ENCODE measurements around the gene KBTBD2. TPM values are rescaled to one million over a fixed set of nuclear protein-coding genes. Genes with fewer than 3 reads are reported as not detected.

KBTBD2 gene
- total and polyA plus RNA-seq, 12 donors: 13.3 to 34.1 (median 24.0) TPM

DNA sequence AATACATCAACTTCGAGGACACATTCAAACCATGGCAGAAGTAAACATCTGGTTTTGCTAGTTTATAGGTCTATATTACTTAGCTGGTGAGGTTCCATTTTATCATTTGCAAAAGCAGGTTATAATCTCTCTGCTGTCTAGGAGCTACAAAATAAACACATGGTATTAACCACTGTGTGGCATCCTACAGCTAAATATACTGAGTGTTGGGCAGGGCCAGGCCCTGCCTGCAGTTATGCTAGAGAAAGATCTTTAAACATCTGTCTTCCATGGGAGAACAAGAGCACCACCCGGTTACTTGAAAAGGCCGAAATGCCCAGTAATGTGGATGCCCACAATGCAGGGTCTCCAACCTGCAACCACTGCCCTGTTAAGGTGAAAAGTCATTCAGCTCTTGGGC is 45.1 kb upstream of the KBTBD2 start:
- DNase-seq: no peak
- Histone ChIP-seq H3K27ac (peak overlapping the region in 8 of 10 donors; percentile 14 to 74 (median 62)), H3K36me3 (peaks cover 0 to 32% (median 14%) of the 10 kb centered on the region in 9 donors), H3K4me3 (no peak overlapping the region), H3K4me1 (peaks cover 0 to 61% (median 35%) of the 10 kb centered on the region in 9 donors), H3K27me3 (no peaks in the 10 kb centered on the region), H3K9me3 (no peaks in the 10 kb centered on the region)
- ATAC-seq: peak in 4 of 8 donors; percentile 26 to 69 (median 66)
- WGBS, 2 donors: 79 to 87% methylated on average over 3 of the region's 3 CpGs
- TF ChIP-seq, protein P1, sequence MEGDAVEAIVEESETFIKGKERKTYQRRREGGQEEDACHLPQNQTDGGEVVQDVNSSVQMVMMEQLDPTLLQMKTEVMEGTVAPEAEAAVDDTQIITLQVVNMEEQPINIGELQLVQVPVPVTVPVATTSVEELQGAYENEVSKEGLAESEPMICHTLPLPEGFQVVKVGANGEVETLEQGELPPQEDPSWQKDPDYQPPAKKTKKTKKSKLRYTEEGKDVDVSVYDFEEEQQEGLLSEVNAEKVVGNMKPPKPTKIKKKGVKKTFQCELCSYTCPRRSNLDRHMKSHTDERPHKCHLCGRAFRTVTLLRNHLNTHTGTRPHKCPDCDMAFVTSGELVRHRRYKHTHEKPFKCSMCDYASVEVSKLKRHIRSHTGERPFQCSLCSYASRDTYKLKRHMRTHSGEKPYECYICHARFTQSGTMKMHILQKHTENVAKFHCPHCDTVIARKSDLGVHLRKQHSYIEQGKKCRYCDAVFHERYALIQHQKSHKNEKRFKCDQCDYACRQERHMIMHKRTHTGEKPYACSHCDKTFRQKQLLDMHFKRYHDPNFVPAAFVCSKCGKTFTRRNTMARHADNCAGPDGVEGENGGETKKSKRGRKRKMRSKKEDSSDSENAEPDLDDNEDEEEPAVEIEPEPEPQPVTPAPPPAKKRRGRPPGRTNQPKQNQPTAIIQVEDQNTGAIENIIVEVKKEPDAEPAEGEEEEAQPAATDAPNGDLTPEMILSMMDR (IDR thresholded peaks at IDR 0.05): peak in 1 of 9 donors; percentile 9
- intact Hi-C loops (cut with DNase I): loop anchor here in 1 of 10 donors (5.0 kb wide), 1 partner anchor 39 kb away; no protein-coding TSS in a partner anchor

DNA sequence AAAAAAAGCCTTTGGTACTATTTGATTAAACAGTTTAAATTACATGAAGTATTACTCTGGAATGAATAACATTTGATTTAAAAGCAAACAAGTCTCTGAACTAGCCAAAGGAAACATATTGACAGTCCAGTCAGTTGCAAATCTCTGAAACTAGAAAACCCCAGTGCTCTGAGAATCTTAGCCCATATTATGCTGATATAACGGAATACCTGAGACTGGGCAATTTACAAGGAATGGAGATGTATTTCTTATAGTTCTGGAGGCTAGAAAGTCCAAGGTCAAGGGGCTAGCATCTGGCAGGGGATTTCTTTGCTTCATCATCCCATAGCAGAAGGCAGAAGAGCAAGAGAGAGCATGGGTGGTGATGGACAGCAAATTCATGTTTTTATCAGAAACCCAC is 44.0 kb upstream of the KBTBD2 start:
- H3K27ac ChIP-seq: no peak overlapping the region
- 96 to 98% methylated on average over 1 of the region's 1 CpG for WGBS, 2 donors
- TF ChIP-seq, protein P1 (IDR thresholded peaks at IDR 0.05): no peak
- intact Hi-C loops (cut with DNase I): loop anchor here in 1 of 10 donors (5.0 kb wide), 1 partner anchor 38 kb away; no protein-coding TSS in a partner anchor
- H3K27me3 ChIP-seq: no peaks in the 10 kb centered on the region
- H3K4me3 ChIP-seq: no peak overlapping the region
- no peak for ATAC-seq
- DNase-seq: no peak
- H3K4me1 ChIP-seq: peaks cover 0 to 51% (median 26%) of the 10 kb centered on the region in 9 donors
- H3K9me3 ChIP-seq: no peaks in the 10 kb centered on the region
- peaks cover 0 to 43% (median 21%) of the 10 kb centered on the region in 9 donors for H3K36me3 ChIP-seq

DNA sequence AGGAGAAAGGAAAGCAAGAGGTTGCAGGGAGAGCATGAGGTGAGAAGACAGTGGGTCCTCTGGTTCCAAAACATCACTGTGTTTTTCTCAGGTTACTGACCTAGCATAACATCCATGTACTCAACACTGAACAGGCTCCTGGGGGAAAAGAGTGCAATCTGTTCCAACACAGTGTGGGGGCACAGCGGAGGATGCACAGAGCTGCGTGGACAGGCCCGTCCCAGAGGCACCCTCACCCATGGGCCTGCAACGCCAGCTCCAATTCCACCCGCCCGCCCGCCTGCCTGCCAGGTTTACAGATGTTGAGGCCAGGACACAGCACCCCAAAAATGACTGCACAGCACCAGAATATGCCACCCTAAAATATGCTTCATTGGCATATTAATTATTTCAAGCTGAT is 38.8 kb upstream of the KBTBD2 start:
- DNase-seq (no peak), ATAC-seq (no peak)
- intact Hi-C loops (cut with DNase I): no loop called here
- Histone ChIP-seq H3K4me3 (no peak overlapping the region), H3K27ac (no peak overlapping the region), H3K36me3 (peaks cover 0 to 88% (median 35%) of the 10 kb centered on the region in 9 donors), H3K4me1 (no peaks in the 10 kb centered on the region), H3K27me3 (no peaks in the 10 kb centered on the region), H3K9me3 (no peaks in the 10 kb centered on the region)
- WGBS, 2 donors: 88 to 97% methylated on average over 7 of the region's 7 CpGs
- TF ChIP-seq, protein P1 (IDR thresholded peaks at IDR 0.05): no peak

DNA sequence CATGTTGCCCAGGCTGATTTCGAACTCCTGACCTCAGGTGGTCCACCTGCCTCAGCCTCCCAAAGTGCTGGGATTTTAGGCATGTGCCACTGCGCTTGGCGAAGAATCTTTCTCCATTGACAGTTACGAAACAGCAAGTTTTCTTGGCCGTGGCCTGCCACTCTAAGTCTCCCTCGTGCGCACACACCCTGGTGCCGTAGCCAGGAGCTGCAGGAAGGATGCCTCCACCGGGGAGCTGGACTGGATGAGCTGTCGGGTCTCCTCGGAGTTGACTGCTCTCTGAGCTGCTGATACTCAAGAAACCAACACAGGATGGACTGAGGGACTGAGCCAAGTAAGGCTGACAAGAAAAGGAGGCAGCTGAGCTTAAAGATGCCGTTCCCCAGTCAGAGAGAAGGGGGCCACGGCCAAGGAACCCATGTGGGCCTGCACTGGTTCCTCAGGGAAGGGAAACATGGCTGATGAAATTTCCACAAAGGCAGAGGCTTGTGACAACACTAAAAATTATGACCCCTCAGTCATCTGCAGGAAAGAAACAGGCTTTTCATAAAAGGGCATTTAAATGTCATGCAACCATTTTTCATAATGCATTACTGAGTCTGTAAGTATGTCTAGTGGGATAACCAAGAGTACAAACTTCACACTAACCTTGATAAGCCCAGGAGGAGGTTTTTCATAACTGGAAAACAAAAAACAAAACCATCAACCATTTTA is 38.0 kb upstream of the KBTBD2 start:
- H3K9me3 ChIP-seq: no peaks in the 10 kb centered on the region
- TF ChIP-seq, protein P1 (IDR thresholded peaks at IDR 0.05): no peak
- no peaks in the 10 kb centered on the region for H3K27me3 ChIP-seq
- no peak overlapping the region for H3K27ac ChIP-seq
- no peak overlapping the region for H3K4me3 ChIP-seq
- no peaks in the 10 kb centered on the region for H3K4me1 ChIP-seq
- DNase-seq (no peak), ATAC-seq (peak in 1 of 8 donors; percentile 33)
- intact Hi-C loops (cut with DNase I): no loop called here
- peaks cover 0 to 96% (median 35%) of the 10 kb centered on the region in 9 donors for H3K36me3 ChIP-seq
- WGBS, 2 donors: 83 to 85% methylated on average over 13 of the region's 13 CpGs
